NCI-H2171 treated with DMSO at 0.1 percent for 48 hours (cell line): ENCODE results near the gene RASL11B.

ENCODE experiments used
- DNase-seq: peaks from one replicate; lab custom pipeline; 2025; lab: John Stamatoyannopoulos, UW

Gene RASL11B

GRCh38 chr4:52915191-52915590 lies 53.1 kb downstream of the RASL11B start:
- no peak for DNase-seq

- no peak for DNase-seq
Measured at GRCh38 chr4:52915730-52916300, 53.7 kb downstream of the RASL11B start.
